ENCODE results near the gene MRTFA. TPM values are rescaled to one million over a fixed set of nuclear protein-coding genes. Genes with fewer than 3 reads are reported as not detected.

The MRTFA gene
- total and polyA plus RNA-seq, 2 of the 13 experiments (the other 11 are each of a cell fraction or from before 2014, with no cell fraction given): 2.4 to 8.2 TPM

GRCh38 chr22:40651563-40652501 lies 15.3 kb upstream of the MRTFA start (continued):
- TF ChIP-seq ZNF567 (CRISPR knock-in tag; IDR thresholded peaks at IDR 0.05; ENCODE audit: borderline replicate concordance) (no peak), HNRNPL (IDR thresholded peaks at IDR 0.05; ENCODE audit: low read depth, low read length) (0 out of 2 replicates have a peak, but pooled peaks have one; percentile 61), SP5 (CRISPR knock-in tag; IDR thresholded peaks at IDR 0.05; ENCODE audit: borderline replicate concordance, low read depth) (no peak; the same call in 1 of the 2 replicates), ZNF7 (CRISPR knock-in tag; IDR thresholded peaks at IDR 0.05) (no peak), ZNF556 (CRISPR knock-in tag; IDR thresholded peaks at IDR 0.05; ENCODE audit: borderline replicate concordance) (no peak; the same call in 1 of the 2 replicates), ZNF616 (CRISPR knock-in tag; IDR thresholded peaks at IDR 0.05; ENCODE audit: low read depth) (no peak), HMGXB4 (CRISPR knock-in tag; IDR thresholded peaks at IDR 0.05; ENCODE audit: borderline replicate concordance in 1 of 2, low read depth in 1 of 2) (peak in 1 of 2 experiments; percentile 72; a peak in 2 of 4 replicates), ZNF609 (CRISPR knock-in tag; IDR thresholded peaks at IDR 0.05; ENCODE audit: borderline replicate concordance) (0 out of 2 replicates have a peak, but pooled peaks have one; percentile 29), ZNF740 (CRISPR knock-in tag; IDR thresholded peaks at IDR 0.05) (no peak), YEATS2 (CRISPR knock-in tag; IDR thresholded peaks at IDR 0.05; ENCODE audit: borderline replicate concordance) (peak; percentile 96), THAP9 (CRISPR knock-in tag; IDR thresholded peaks at IDR 0.05; ENCODE audit: borderline replicate concordance) (peak; percentile 70; the same call in 1 of the 2 replicates), ZFX (CRISPR knock-in tag; IDR thresholded peaks at IDR 0.05; ENCODE audit: low read depth) (peak; percentile 71), ZNF431 (CRISPR knock-in tag; IDR thresholded peaks at IDR 0.05; ENCODE audit: borderline replicate concordance, low read depth) (no peak), NFATC3 (CRISPR knock-in tag; IDR thresholded peaks at IDR 0.05) (no peak), NPAS2 (CRISPR knock-in tag; IDR thresholded peaks at IDR 0.05; ENCODE audit: borderline replicate concordance) (no peak), MEIS1 (CRISPR knock-in tag; IDR thresholded peaks at IDR 0.05; ENCODE audit: borderline replicate concordance) (peak; percentile 91; the same call in 1 of the 2 replicates)

Data from HepG2 (cell line).